ENCODE data around the gene CELF2. TPM values are rescaled to one million over a fixed set of nuclear protein-coding genes. Genes with fewer than 3 reads are reported as not detected.

The CELF2 gene
- total and polyA plus RNA-seq, 2 of the 4 experiments (the other 2 are of a cell fraction), result 3.5 to 6.6 TPM

DNA sequence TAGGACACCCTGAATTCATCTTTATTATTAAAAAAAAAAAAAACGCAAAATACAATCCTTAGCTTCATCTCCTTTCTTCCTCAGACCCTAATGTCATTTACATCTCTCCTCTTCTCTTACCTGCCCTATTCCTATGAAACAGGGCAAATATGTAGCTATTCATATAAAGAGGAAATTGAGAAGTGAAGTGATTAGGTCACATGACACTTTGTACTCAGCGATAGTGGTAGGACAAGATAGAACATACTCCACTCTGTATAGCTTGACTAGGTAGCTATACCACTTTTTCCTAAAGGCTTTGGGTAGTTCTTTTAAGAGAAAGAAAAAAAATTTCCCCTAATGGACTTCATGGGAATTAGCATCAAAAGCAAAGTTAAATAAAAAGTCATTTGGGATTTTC lies 6.2 kb upstream of the CELF2 start:
- Histone ChIP-seq H3K23ac (ENCODE audit: low read depth, low read length) (no peak overlapping the region), H2AK9ac (replicated peaks; ENCODE audit: low read depth, low read length, poor library complexity) (no peak overlapping the region), H2BK5ac (ENCODE audit: low read depth, low read length, poor library complexity, severe bottlenecking) (no peak overlapping the region), H3K4ac (ENCODE audit: low read depth, low read length) (no peak overlapping the region), H3K4me1 (ENCODE audit: control insufficient read depth, insufficient read depth, low read length) (no peaks in the 10 kb centered on the region), H3K79me1 (ENCODE audit: low read depth in 1 of 2, low read length in 2 of 2) (no peaks in the 10 kb centered on the region), H3K27me3 (ENCODE audit: control insufficient read depth, insufficient read depth, low read length) (peaks cover 18% of the 10 kb centered on the region), H2AFZ (replicated peaks; ENCODE audit: low read length, poor library complexity) (no peak overlapping the region), H2BK20ac (ENCODE audit: low read depth, low read length) (no peak overlapping the region), H4K8ac (ENCODE audit: low read depth in 2 of 2, low read length in 2 of 2) (no peak overlapping the region), H3K27ac (ENCODE audit: insufficient read depth, low read length) (no peak overlapping the region), H3K36me3 (ENCODE audit: control insufficient read depth, insufficient read depth, low read length) (no peaks in the 10 kb centered on the region), H3K56ac (ENCODE audit: extremely low read depth, insufficient read depth, low read length) (no peak overlapping the region), H4K91ac (ENCODE audit: insufficient read depth, low read depth, low read length) (no peak overlapping the region), H4K20me1 (ENCODE audit: insufficient read depth, low read length) (no peaks in the 10 kb centered on the region), H2AK5ac (ENCODE audit: low read depth, low read length) (no peak overlapping the region), H2BK15ac (ENCODE audit: low read depth, low read length) (no peak overlapping the region), H2BK120ac (ENCODE audit: low read depth, low read length) (no peak overlapping the region), H3K4me2 (ENCODE audit: low read depth, low read length) (no peak overlapping the region), H3K18ac (ENCODE audit: low read depth, low read length) (no peak overlapping the region), H3K9me1 (ENCODE audit: insufficient read depth, low read length) (no peaks in the 10 kb centered on the region), H4K5ac (ENCODE audit: low read depth, low read length) (no peak overlapping the region), H3K4me3 (ENCODE audit: insufficient read depth, low read depth, low read length) (no peak overlapping the region), H3K9me3 (ENCODE audit: control insufficient read depth, insufficient read depth, low read length) (no peaks in the 10 kb centered on the region), H3K14ac (replicated peaks; ENCODE audit: low read depth, low read length) (no peak overlapping the region), H3K9ac (ENCODE audit: low read depth, low read length) (no peak overlapping the region)
- DNase-seq, result no peak
- WGBS, 2 experiments (ENCODE audit: extremely low coverage in 2 of 2, insufficient read length in 1 of 2), result no CpG with 5 or more reads among the region's 2 CpGs
- in situ Hi-C loops (cut with MboI; ENCODE audit: low sequenced_read_pairs), result no loop called here
- no peak for ATAC-seq (ENCODE audit: low read depth)
- intact Hi-C loops (cut with micrococcal nuclease), result no loop called here
- dilution Hi-C loops (cut with HindIII; ENCODE audit: low sequenced_read_pairs, unreplicated experiment), result no loop called here
- no TSS peak for BruUV-seq (replicated peaks)
- CTCF ChIA-PET, result interaction anchor here (0.6 kb wide), 2 partner anchors 10 to 322 kb away, joined by 3 to 5 read pairs; no protein-coding TSS in a partner anchor
- POLR2A ChIA-PET (ENCODE audit: unreplicated experiment), result no interaction called here
- TF ChIP-seq MXI1 (IDR thresholded peaks at IDR 0.05; ENCODE audit: borderline replicate concordance, low read depth, low read length), result no peak
- TF ChIP-seq, protein P1, sequence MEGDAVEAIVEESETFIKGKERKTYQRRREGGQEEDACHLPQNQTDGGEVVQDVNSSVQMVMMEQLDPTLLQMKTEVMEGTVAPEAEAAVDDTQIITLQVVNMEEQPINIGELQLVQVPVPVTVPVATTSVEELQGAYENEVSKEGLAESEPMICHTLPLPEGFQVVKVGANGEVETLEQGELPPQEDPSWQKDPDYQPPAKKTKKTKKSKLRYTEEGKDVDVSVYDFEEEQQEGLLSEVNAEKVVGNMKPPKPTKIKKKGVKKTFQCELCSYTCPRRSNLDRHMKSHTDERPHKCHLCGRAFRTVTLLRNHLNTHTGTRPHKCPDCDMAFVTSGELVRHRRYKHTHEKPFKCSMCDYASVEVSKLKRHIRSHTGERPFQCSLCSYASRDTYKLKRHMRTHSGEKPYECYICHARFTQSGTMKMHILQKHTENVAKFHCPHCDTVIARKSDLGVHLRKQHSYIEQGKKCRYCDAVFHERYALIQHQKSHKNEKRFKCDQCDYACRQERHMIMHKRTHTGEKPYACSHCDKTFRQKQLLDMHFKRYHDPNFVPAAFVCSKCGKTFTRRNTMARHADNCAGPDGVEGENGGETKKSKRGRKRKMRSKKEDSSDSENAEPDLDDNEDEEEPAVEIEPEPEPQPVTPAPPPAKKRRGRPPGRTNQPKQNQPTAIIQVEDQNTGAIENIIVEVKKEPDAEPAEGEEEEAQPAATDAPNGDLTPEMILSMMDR (conservative IDR thresholded peaks at IDR 0.05; ENCODE audit: low read depth, low read length), result no peak
- TF ChIP-seq CEBPB (IDR thresholded peaks at IDR 0.05; ENCODE audit: low read depth, low read length), result no peak
- TF ChIP-seq NFE2L2 (IDR thresholded peaks at IDR 0.05; ENCODE audit: low read depth, low read length), result no peak
- no peak for TF ChIP-seq RAD21 (IDR thresholded peaks at IDR 0.05; ENCODE audit: low read length)
- TF ChIP-seq RFX5 (IDR thresholded peaks at IDR 0.05; ENCODE audit: low read depth, low read length), result no peak
- no peak for TF ChIP-seq MAFK (IDR thresholded peaks at IDR 0.05; ENCODE audit: low read depth, low read length)
- TF ChIP-seq, protein P2, sequence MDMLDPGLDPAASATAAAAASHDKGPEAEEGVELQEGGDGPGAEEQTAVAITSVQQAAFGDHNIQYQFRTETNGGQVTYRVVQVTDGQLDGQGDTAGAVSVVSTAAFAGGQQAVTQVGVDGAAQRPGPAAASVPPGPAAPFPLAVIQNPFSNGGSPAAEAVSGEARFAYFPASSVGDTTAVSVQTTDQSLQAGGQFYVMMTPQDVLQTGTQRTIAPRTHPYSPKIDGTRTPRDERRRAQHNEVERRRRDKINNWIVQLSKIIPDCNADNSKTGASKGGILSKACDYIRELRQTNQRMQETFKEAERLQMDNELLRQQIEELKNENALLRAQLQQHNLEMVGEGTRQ (IDR thresholded peaks at IDR 0.05; ENCODE audit: low read depth, low read length), result no peak
- TF ChIP-seq POLR2A (IDR thresholded peaks at IDR 0.05; ENCODE audit: low read depth, low read length), result no peak
- TF ChIP-seq SMC3 (IDR thresholded peaks at IDR 0.05; ENCODE audit: low read depth, low read length), result no peak
- TF ChIP-seq RCOR1 (IDR thresholded peaks at IDR 0.05; ENCODE audit: insufficient replicate concordance, low read length), result no peak
- TF ChIP-seq, protein P3, sequence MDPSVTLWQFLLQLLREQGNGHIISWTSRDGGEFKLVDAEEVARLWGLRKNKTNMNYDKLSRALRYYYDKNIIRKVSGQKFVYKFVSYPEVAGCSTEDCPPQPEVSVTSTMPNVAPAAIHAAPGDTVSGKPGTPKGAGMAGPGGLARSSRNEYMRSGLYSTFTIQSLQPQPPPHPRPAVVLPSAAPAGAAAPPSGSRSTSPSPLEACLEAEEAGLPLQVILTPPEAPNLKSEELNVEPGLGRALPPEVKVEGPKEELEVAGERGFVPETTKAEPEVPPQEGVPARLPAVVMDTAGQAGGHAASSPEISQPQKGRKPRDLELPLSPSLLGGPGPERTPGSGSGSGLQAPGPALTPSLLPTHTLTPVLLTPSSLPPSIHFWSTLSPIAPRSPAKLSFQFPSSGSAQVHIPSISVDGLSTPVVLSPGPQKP (IDR thresholded peaks at IDR 0.05; ENCODE audit: borderline replicate concordance, low read depth, low read length), result no peak
- no peak for TF ChIP-seq FOS (IDR thresholded peaks at IDR 0.05; ENCODE audit: low read depth, low read length)
- TF ChIP-seq CHD1 (IDR thresholded peaks at IDR 0.05; ENCODE audit: low read depth, low read length), result no peak
- no peak for TF ChIP-seq MAZ (IDR thresholded peaks at IDR 0.05; ENCODE audit: borderline replicate concordance, low read depth, low read length)
